Fibroblast of skin of left biceps (primary cell): Measurements from ENCODE around the gene PFN1.
A peak's percentile ranks its signal among the peaks of the same experiment; 100 is the strongest.

Source experiments
- DNase-seq, 2 experiments: peaks; one replicate each; pipeline ENCODE4 v3.0.0-alpha.2; 2013; ENCODE audit warnings: low read depth in 2 of 2

The PFN1 gene

GRCh38 chr17:4967539-4968485 lies 19.5 kb upstream of the PFN1 start, which contains the start of gene SPAG7:
TSS of gene SPAG7 (minus strand) at chr17:4967817. CDS start at chr17:4967804, 13 bp downstream.
- DNase-seq, result peak; percentile 94 to 95

- DNase-seq, result peak; percentile 99
Observed at GRCh38 chr17:4966844-4967538, 18.7 kb upstream of the PFN1 start.

DNA sequence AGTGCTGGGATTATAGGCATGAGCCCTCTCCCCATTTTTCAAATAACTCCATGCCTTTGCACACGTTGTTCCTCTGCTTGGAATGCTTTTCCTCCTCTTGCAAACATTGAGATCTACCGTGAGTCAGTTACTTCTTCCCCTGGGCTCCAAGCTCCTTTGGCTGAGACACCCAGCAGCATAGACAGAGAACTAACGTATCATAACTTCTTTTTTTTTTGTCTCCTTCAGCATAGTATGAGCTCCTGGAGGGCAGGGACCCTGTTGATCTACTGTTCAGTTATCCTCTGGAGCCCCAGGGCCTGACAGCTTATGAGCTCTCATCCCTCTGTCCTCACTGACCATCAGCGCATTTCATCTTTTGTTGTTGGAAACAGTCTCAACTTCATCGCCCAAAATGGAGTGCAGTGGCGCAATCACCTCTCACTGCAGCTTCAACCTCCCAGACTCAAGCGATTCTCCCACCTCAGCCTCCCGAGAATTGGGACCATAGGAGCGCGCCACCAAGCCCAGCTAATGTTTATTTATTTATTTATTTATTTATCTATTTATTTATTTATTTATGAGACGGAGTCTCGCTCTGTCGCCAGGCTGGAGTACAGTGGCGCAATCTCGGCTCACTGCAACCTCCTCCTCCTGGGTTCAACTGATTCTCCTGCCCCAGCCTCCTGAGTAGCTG lies 17.1 kb upstream of the PFN1 start:
- no peak for DNase-seq

- DNase-seq, result no peak
Observed at GRCh38 chr17:4960279-4960922, 12.1 kb upstream of the PFN1 start.

GRCh38 chr17:4959261-4959965 lies 11.1 kb upstream of the PFN1 start:
- no peak for DNase-seq

DNA sequence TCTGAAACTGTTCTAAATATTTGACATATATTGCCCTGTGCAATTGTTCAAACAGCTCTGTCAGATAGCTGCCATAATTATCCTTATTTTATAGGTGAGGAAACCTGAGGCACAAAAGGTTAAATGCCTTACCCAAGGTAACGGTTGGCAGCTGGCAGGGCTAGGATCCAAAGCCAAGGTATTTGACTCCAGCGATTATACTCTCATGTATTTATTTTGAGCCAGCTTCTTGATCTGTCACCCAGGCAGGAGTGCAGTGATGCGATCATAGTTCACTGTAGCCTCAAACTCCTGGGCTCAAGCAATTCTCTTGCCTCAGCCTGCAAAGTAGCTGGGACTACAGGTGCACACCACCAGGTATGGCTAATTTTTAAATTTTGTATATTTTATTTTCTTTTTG lies 9.8 kb upstream of the PFN1 start:
- no peak for DNase-seq

DNA sequence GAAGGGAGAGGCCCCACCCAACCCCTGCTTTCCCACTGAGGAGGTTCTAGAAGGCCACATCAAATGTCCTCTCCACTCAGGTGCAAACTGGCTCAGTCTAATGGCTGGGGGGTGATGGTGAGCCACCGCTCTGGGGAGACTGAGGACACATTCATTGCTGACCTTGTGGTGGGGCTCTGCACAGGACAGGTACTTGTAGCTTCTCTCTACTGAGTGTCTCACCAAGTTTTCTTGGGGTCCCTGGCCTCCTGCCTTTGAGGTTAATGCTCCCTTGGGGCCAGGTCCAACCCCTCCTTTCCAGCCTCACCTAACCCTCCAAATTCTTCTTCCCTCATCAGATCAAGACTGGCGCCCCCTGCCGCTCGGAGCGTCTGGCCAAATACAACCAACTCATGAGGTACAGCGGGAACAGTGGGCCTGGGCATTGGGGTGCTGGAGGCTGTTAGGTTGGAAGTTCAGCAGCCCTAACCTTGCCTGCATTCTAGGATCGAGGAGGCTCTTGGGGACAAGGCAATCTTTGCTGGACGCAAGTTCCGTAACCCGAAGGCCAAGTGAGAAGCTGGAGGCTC lies 8.2 kb upstream of the PFN1 start:
- DNase-seq, result no peak

DNA sequence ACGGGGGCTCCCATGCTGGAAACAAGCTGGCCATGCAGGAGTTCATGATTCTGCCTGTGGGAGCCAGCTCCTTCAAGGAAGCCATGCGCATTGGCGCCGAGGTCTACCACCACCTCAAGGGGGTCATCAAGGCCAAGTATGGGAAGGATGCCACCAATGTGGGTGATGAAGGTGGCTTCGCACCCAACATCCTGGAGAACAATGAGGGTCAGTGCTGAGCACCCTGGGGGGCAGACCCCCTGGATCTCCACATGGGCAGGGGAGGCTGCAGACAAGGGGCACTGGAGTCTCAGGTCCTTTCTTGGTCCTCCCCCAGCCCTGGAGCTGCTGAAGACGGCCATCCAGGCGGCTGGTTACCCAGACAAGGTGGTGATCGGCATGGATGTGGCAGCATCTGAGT lies 6.8 kb upstream of the PFN1 start:
- no peak for DNase-seq

DNA sequence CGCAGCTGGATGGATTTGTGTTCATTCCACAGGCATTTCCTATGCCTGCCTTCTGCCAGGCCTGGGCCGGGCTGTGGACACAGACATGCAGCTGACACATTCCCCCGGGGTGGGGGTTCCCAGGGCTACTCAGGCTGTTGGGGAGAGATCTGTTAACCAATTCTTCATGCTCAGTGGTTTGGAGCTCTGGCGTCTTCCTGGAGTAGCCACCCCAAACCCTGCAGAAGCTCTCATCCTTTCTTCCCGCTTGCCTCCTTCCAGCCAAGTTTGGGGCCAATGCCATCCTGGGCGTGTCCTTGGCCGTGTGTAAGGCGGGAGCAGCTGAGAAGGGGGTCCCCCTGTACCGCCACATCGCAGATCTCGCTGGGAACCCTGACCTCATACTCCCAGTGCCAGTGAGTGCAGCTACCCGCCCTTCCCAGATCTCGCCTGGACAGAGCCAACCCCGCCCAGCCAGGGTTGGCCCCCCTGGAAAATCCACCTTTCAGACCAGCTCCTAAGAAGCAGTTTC lies 5.2 kb upstream of the PFN1 start:
- no peak for DNase-seq

- no peak for DNase-seq
Observed at GRCh38 chr17:4951486-4951885, 3.2 kb upstream of the PFN1 start.

DNA sequence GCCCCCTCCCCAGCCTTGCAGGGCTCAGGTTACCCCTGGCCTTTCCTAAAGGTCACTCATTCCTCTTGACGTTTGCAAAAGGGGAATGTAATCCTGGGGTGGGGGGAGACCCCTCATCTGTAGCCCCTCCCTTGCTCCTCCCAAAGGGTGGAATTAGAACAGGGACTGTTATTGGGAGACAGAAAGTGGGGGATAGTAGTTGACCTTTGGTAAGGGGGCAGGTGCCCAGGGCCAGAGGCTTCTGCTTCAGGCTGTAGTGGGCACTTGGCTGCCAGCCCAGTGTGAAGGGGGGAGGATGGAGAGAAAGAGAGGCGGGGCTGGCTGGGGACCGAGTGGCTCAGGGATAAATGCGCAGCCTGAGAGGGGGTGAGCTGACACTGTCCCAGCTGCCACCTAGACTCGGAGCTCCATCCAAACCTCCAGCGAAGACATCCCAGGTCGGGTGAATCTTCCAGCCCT lies 2.4 kb upstream of the PFN1 start, which contains the start of gene ENO3:
ENO3 (plus strand) TSS at position 374 of the 459 bp plus-strand sequence. CDS start 711 bp downstream, outside the sequence.
- DNase-seq, result no peak

GRCh38 chr17:4950075-4950745 lies 1.9 kb upstream of the PFN1 start:
- no peak for DNase-seq

DNA sequence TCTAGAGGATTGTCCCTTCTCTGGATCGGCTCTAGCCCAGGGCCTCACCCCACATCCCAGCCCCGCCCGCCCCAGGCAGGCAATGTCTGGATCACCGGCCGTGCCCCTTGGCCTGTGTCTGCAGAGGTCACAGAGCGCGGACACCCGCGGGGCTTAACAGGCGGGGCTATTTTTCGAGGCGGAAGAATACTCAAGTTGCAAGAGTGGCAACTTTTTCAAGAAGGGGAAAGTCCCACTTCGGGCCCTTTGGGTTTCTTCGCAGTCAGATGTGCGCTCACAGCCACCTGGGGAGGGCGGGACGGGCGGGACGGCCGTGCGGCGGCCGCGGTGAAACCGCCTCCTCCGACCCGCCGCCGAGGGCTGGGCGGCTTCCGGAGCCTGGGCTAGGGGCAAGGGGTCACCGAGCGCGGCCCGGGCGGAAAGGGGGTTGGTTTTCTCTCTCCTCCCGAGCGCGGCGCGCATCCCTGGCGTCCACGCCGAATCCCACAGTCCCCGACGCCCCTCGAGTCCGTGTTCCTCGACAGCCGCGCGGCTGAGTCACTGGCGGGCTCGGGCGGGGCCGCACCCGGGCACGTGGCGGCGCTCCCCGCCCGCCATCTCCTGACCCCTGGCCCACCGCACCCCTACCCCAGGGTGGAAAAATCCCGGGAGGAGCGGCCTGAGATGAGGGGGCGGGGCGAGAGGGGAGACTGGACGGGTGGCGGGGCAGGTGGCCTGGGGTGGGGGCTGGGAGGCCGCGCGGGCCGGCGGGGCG lies 1.2 kb upstream of the PFN1 start:
- DNase-seq, result no peak

- peak; percentile 77 to 83 for DNase-seq
Observed at GRCh38 chr17:4948931-4949320, 596 bp upstream of the PFN1 start.

DNA sequence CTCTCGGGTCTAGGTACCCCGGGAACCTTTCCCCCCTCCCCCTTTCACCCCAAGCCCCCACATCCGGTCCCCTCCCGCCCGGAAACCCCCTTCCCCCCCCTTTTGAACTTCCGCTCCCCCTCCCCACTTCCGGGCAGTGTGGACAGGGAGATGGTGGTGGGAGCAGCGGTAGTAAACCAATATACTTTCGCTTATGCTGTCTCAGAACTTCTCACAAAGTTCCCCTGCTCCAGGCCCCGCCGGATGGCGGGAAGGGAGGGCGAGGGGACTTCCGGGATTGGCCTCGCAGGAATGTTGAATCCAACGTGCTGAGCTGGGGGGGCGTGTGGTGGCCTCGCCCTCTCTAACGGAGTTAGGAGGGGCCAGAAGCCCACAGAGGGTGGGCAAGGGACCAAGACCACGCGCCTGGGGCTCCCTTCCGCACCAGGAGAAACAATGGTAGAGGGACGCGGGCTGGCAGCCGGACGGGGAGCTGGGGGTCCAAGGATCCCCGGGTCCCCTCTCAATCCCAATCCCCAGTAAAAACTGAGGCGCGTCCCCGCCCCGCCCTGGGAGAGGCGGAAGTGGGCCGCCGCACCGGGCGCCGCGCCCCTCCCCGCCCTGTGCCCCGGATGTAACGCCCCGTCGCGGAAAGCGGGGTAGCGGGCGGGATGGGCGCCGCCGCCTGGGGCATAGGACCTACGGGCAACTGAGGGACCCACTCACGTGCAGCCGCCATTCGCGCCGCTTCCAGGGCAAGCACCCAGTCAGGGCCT lies 742 bp downstream of the PFN1 start:
- DNase-seq, result no peak

DNA sequence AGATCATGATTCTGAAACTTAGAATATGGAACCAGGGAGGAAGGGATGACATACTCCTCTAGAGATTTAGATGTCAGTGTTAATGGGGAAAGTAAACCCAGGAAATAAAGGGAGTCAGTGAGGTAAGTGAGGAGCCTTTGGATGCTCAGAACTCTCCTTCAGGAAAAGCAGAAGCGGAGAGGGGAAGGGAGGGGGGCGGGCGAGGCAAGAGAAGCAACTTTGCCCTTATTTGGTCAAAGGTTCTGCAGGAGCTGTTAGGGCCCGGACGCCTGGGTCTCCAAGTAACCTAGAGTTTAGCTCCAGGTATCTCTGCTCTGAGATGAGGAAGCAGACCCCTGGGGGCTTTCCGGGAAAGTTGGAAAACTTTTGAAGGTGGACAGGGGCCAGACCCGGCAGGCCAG lies 1.3 kb downstream of the PFN1 start:
- no peak for DNase-seq

- no peak for DNase-seq
Observed at GRCh38 chr17:4946312-4946976, 1.9 kb downstream of the PFN1 start.

GRCh38 chr17:4945944-4946280 lies 2.4 kb downstream of the PFN1 start:
- DNase-seq, result no peak
